ENCODE measurements around the gene MYH11. TPM values are rescaled to one million over a fixed set of nuclear protein-coding genes. Genes with fewer than 3 reads are reported as not detected.

Gene MYH11
- polyA plus RNA-seq: not detected in 3 replicates
- polyA plus RNA-seq (2011; ENCODE audit: low read depth): 0.04 TPM
- not detected in 2 replicates for polyA plus RNA-seq (2011; cell fraction: cytosol; rRNA removed)
- not detected in 2 replicates for polyA plus RNA-seq (2011; cell fraction: nucleus; rRNA removed)
- 0.09 and 1.6 TPM in 2 replicates for polyA plus RNA-seq (2012; ENCODE audit: low replicate concordance)
- not detected in 3 replicates for polyA minus RNA-seq
- not detected for polyA minus RNA-seq (2011; cell fraction: cytosol; rRNA and poly(A)+ RNA removed)
- polyA minus RNA-seq (2011; cell fraction: nucleus; rRNA and poly(A)+ RNA removed): not detected in 2 replicates

DNA sequence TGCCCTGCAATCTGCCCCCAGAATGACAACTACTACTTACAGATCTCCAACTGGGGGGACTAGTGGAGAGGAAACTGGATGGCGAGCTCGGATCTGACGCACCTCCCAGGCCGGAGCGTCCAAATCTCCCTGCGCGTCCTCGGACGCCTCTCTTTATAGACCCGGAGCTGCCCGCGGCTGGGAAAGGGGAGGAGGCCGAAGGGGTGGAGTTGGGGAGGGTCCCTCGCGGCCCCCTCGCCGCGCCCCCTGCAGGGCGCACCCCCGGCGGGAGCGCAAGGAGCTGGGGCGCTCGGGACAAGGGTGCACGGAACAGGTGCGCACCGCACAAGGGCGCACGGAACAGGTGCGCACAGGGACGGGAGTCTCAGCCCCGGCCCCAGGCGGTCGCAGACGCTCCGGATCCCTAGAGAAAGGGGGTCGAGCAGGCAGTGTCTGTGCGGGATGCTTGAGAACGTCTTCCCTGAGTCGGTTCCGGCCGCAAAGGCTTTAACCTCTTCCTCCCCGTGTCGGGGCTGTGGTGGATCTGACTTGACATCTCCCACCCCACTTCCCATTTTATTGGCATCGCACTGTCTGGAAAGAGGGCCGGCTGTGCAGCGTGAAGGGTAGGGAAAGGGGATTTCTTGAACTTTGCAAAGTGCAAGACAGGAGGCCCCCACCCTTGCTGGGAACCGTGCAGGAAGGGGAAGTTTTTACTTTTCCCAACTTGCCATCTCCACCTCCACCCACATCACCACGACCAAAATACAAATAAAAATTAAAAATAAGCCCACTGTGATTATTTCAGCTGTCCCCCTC, at the start of gene MYH11:
MYH11 (minus strand) TSS at position 128 of the 798 bp plus-strand sequence. CDS start 18,776 bp downstream, outside the sequence.
- DNase-seq (ENCODE audit: low read depth, low spot score) (no peak), FAIRE-seq (no peak)
- H2AFZ ChIP-seq (ENCODE audit: control insufficient read depth, low read length): peak within 1 kb of the TSS; percentile 56
- no peak within 1 kb of the TSS for H3K9ac ChIP-seq (ENCODE audit: control insufficient read depth, extremely low read depth, insufficient read depth, low read length)
- H3K4me2 ChIP-seq (ENCODE audit: control insufficient read depth, extremely low read depth, insufficient read depth, low read depth, low read length): peak within 1 kb of the TSS; percentile 73
- H3K27me3 ChIP-seq (ENCODE audit: control insufficient read depth, extremely low read depth, insufficient read depth, low read length): peaks cover 36% of the 10 kb centered on the region
- no peaks in the 10 kb centered on the region for H3K36me3 ChIP-seq (ENCODE audit: control insufficient read depth in 2 of 2, extremely low read depth in 1 of 2, insufficient read depth in 2 of 2, low read length in 2 of 2)
- no peaks in the 10 kb centered on the region for H3K79me2 ChIP-seq (ENCODE audit: control insufficient read depth, insufficient read depth, low read length)
- dilution Hi-C loops (cut with MboI; ENCODE audit: extremely low pct_ligation_motif_present, low sequenced_read_pairs): no loop called here
- H4K20me1 ChIP-seq (ENCODE audit: control insufficient read depth, extremely low read depth, insufficient read depth, low read length): no peaks in the 10 kb centered on the region
- H3K27ac ChIP-seq (ENCODE audit: control insufficient read depth, insufficient read depth, low read length): no peak within 1 kb of the TSS
- TF ChIP-seq, protein P1, sequence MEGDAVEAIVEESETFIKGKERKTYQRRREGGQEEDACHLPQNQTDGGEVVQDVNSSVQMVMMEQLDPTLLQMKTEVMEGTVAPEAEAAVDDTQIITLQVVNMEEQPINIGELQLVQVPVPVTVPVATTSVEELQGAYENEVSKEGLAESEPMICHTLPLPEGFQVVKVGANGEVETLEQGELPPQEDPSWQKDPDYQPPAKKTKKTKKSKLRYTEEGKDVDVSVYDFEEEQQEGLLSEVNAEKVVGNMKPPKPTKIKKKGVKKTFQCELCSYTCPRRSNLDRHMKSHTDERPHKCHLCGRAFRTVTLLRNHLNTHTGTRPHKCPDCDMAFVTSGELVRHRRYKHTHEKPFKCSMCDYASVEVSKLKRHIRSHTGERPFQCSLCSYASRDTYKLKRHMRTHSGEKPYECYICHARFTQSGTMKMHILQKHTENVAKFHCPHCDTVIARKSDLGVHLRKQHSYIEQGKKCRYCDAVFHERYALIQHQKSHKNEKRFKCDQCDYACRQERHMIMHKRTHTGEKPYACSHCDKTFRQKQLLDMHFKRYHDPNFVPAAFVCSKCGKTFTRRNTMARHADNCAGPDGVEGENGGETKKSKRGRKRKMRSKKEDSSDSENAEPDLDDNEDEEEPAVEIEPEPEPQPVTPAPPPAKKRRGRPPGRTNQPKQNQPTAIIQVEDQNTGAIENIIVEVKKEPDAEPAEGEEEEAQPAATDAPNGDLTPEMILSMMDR (optimal IDR thresholded peaks at IDR 0.05 in 1 of 3, IDR thresholded peaks at IDR 0.05 in 1 of 3, conservative IDR thresholded peaks at IDR 0.05 in 1 of 3; ENCODE audit: extremely low read depth in 1 of 3, insufficient read depth in 2 of 3, low read length in 3 of 3): no peak
- TF ChIP-seq EZH2 (IDR thresholded peaks at IDR 0.05; ENCODE audit: low read length): peak; percentile 79
- peak within 1 kb of the TSS in 2 of 3 experiments; percentile 44 to 57 for H3K4me3 ChIP-seq (ENCODE audit: control insufficient read depth in 2 of 3, extremely low read depth in 1 of 3, insufficient read depth in 2 of 3, low read depth in 1 of 3, low read length in 3 of 3)
- no peaks in the 10 kb centered on the region for H3K9me3 ChIP-seq (ENCODE audit: control insufficient read depth, low read depth, low read length)
- H3K4me1 ChIP-seq (ENCODE audit: control insufficient read depth, extremely low read depth, insufficient read depth, low read length): peaks cover 4% of the 10 kb centered on the region
- H3K9me1 ChIP-seq (ENCODE audit: control insufficient read depth, extremely low read depth, insufficient read depth, low read length): no peaks in the 10 kb centered on the region

DNA sequence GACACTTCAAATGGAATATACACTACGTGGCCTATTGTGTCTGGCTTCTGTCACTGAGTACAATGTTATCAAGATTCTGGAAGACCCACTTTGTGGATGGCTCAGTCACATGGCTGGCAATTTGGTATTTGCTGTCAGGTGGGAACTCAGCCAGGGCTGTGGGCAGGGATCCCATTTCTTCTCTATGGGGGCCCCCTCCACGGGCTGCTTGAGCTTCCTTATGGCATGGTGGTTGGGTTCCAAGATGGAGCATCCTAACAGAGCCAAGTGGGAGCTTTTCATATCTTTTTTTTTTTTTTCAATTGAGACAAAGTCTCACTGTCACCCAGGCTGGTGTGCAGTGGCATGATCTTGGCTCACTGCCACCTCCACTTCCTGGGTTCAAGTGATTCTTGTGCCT, 49.6 kb upstream of the MYH11 start:
- Histone ChIP-seq H3K9ac (ENCODE audit: control insufficient read depth, extremely low read depth, insufficient read depth, low read length) (no peak overlapping the region), H3K4me3 (ENCODE audit: control insufficient read depth in 2 of 3, extremely low read depth in 1 of 3, insufficient read depth in 2 of 3, low read depth in 1 of 3, low read length in 3 of 3) (no peak overlapping the region), H3K9me1 (ENCODE audit: control insufficient read depth, extremely low read depth, insufficient read depth, low read length) (no peaks in the 10 kb centered on the region), H2AFZ (ENCODE audit: control insufficient read depth, low read length) (no peak overlapping the region), H3K4me1 (ENCODE audit: control insufficient read depth, extremely low read depth, insufficient read depth, low read length) (peaks cover 6% of the 10 kb centered on the region), H3K4me2 (ENCODE audit: control insufficient read depth, extremely low read depth, insufficient read depth, low read depth, low read length) (no peak overlapping the region), H3K36me3 (ENCODE audit: control insufficient read depth in 2 of 2, extremely low read depth in 1 of 2, insufficient read depth in 2 of 2, low read length in 2 of 2) (no peaks in the 10 kb centered on the region), H3K9me3 (ENCODE audit: control insufficient read depth, low read depth, low read length) (no peaks in the 10 kb centered on the region), H3K27me3 (ENCODE audit: control insufficient read depth, extremely low read depth, insufficient read depth, low read length) (no peaks in the 10 kb centered on the region), H3K27ac (ENCODE audit: control insufficient read depth, insufficient read depth, low read length) (no peak overlapping the region), H4K20me1 (ENCODE audit: control insufficient read depth, extremely low read depth, insufficient read depth, low read length) (no peaks in the 10 kb centered on the region), H3K79me2 (ENCODE audit: control insufficient read depth, insufficient read depth, low read length) (no peaks in the 10 kb centered on the region)
- no peak for DNase-seq (ENCODE audit: low read depth, low spot score)
- FAIRE-seq: no peak
- dilution Hi-C loops (cut with MboI; ENCODE audit: extremely low pct_ligation_motif_present, low sequenced_read_pairs): no loop called here
- TF ChIP-seq, protein P1 (optimal IDR thresholded peaks at IDR 0.05 in 1 of 3, IDR thresholded peaks at IDR 0.05 in 1 of 3, conservative IDR thresholded peaks at IDR 0.05 in 1 of 3; ENCODE audit: extremely low read depth in 1 of 3, insufficient read depth in 2 of 3, low read length in 3 of 3): no peak
- no peak for TF ChIP-seq EZH2 (IDR thresholded peaks at IDR 0.05; ENCODE audit: low read length)
